ENCODE results near the gene PPP6R2. TPM values are rescaled to one million over a fixed set of nuclear protein-coding genes. Genes with fewer than 3 reads are reported as not detected.
A peak's percentile ranks its signal among the peaks of the same experiment; 100 is the strongest.

The PPP6R2 gene
- total RNA-seq, 6 experiments from 2014 or later = 38.3 to 80.3 (median 54.4) TPM

- Histone ChIP-seq H3K27me3 (no peaks in the 10 kb centered on the region), H3K36me3 (no peaks in the 10 kb centered on the region), H3K4me1 (peaks cover 0 to 11% (median 1%) of the 10 kb centered on the region in 4 donors), H3K9me3 (no peaks in the 10 kb centered on the region), H3K27ac (no peak within 1 kb of the TSS), H3K4me3 (peak within 1 kb of the TSS; percentile 45 to 53 (median 52))
- ATAC-seq = peak; percentile 53 to 74 (median 58)
- TF ChIP-seq CTCF (IDR thresholded peaks at IDR 0.05) (no peak), POLR2A (IDR thresholded peaks at IDR 0.05) (peak; percentile 22)
- peak in 1 of 3 donors; percentile 65 for DNase-seq
- intact Hi-C loops (cut with DNase I) = loop anchor here in 1 of 2 donors (10.0 kb wide), 1 partner anchor 237 kb away; the partner anchor contains the start of gene TUBGCP6
- WGBS (ENCODE audit: insufficient coverage, low coverage, low lambda C conversion rate, missing lambda C conversion rate) = 0% methylated on average over 2 of the region's 70 CpGs
Observed at GRCh38 chr22:50481440-50482106, 138.4 kb downstream of the PPP6R2 start, which contains the start of gene ADM2. TSS of gene ADM2 (plus strand) at chr22:50481543. CDS start at chr22:50481848, 305 bp downstream.

- 44% methylated on average over 7 of the region's 35 CpGs for WGBS (ENCODE audit: insufficient coverage, low coverage, low lambda C conversion rate, missing lambda C conversion rate)
- H3K27me3 ChIP-seq = no peaks in the 10 kb centered on the region
- H3K9me3 ChIP-seq = no peaks in the 10 kb centered on the region
- intact Hi-C loops (cut with DNase I) = loop anchor here in 1 of 2 donors (10.0 kb wide), 1 partner anchor 238 kb away; the partner anchor contains the start of gene TUBGCP6
- ATAC-seq (peak; percentile 23 to 64 (median 40)), DNase-seq (no peak)
- peaks cover 0 to 11% (median 1%) of the 10 kb centered on the region in 4 donors for H3K4me1 ChIP-seq
- H3K4me3 ChIP-seq = peak overlapping the region; percentile 45 to 53 (median 52)
- no peak for TF ChIP-seq CTCF (IDR thresholded peaks at IDR 0.05)
- no peak for TF ChIP-seq POLR2A (IDR thresholded peaks at IDR 0.05)
- H3K27ac ChIP-seq = no peak overlapping the region
- no peaks in the 10 kb centered on the region for H3K36me3 ChIP-seq
Observed at GRCh38 chr22:50482107-50483074, 139.3 kb downstream of the PPP6R2 start.

- 87% methylated on average over 3 of the region's 10 CpGs for WGBS (ENCODE audit: insufficient coverage, low coverage, low lambda C conversion rate, missing lambda C conversion rate)
- ATAC-seq = no peak
- no peak overlapping the region for H3K4me3 ChIP-seq
- no peaks in the 10 kb centered on the region for H3K27me3 ChIP-seq
- no peak for DNase-seq
- H3K36me3 ChIP-seq = no peaks in the 10 kb centered on the region
- peaks cover 0 to 11% (median 1%) of the 10 kb centered on the region in 4 donors for H3K4me1 ChIP-seq
- TF ChIP-seq CTCF (IDR thresholded peaks at IDR 0.05) = no peak
- TF ChIP-seq POLR2A (IDR thresholded peaks at IDR 0.05) = no peak
- H3K27ac ChIP-seq = no peak overlapping the region
- H3K9me3 ChIP-seq = no peaks in the 10 kb centered on the region
- intact Hi-C loops (cut with DNase I) = loop anchor here in 1 of 2 donors (10.0 kb wide), 1 partner anchor 238 kb away; the partner anchor contains the start of gene TUBGCP6
Observed at GRCh38 chr22:50483106-50483505, 140.0 kb downstream of the PPP6R2 start.

- ATAC-seq (no peak), DNase-seq (no peak)
- Histone ChIP-seq H3K9me3 (no peaks in the 10 kb centered on the region), H3K36me3 (no peaks in the 10 kb centered on the region), H3K27ac (no peak overlapping the region), H3K4me3 (no peak overlapping the region), H3K4me1 (peaks cover 0 to 11% (median 1%) of the 10 kb centered on the region in 4 donors), H3K27me3 (no peaks in the 10 kb centered on the region)
- intact Hi-C loops (cut with DNase I) = loop anchor here in 1 of 2 donors (10.0 kb wide), 1 partner anchor 239 kb away; the partner anchor contains the start of gene TUBGCP6
- TF ChIP-seq POLR2A (IDR thresholded peaks at IDR 0.05) = no peak
- TF ChIP-seq CTCF (IDR thresholded peaks at IDR 0.05) = no peak
- no CpG with 5 or more reads among the region's 8 CpGs for WGBS (ENCODE audit: insufficient coverage, low coverage, low lambda C conversion rate, missing lambda C conversion rate)
Observed at GRCh38 chr22:50483556-50483955, 140.4 kb downstream of the PPP6R2 start.
